ENCODE measurements around the gene GDF15.

GDF15 gene

DNA sequence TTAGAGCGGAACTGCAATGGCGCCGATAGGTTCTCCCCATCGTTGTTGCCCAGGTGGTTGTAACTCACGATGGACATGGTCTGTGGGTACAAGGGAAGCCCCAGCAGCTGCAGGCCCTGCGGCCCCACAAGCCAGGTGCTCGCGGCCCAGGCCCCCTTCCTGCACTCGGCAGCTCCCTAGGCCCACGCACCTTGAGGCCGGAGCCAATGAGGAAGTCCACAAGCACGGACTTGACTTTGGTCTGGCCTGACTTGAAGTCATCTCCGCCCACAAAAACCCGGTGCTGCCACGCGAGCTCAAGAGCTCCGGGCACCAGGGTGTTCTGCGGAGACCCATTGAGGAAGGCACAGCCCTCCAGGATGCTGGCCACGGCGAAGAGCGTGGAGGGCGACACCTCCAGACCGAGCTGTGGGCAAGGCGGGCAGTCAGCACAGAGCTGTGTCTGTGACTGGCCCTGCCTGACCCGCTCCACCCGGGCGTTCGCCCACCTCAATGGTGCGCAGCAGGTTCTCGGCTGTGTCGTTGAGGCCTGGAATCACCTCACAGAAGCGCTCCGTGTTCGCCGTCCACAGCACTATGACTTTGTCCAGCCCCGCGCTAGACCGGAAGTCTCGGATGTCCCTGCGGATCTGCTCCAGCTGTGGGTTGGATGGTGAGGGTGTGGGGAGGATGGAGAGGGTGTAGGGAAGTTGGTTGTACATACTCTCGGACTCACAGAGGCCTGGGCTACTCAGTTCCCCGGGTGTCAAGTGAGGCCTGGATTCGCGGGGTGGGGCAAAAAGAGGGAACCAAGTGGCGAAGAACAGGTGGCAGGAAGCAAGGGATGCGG lies 50.1 kb downstream of the GDF15 start:
- DNase-seq (ENCODE audit: low read depth, low spot score) = no peak
- peak overlapping the region; percentile 54; the same call in 1 of the 2 replicates for H3K4me3 ChIP-seq (ENCODE audit: low read length)

DNA sequence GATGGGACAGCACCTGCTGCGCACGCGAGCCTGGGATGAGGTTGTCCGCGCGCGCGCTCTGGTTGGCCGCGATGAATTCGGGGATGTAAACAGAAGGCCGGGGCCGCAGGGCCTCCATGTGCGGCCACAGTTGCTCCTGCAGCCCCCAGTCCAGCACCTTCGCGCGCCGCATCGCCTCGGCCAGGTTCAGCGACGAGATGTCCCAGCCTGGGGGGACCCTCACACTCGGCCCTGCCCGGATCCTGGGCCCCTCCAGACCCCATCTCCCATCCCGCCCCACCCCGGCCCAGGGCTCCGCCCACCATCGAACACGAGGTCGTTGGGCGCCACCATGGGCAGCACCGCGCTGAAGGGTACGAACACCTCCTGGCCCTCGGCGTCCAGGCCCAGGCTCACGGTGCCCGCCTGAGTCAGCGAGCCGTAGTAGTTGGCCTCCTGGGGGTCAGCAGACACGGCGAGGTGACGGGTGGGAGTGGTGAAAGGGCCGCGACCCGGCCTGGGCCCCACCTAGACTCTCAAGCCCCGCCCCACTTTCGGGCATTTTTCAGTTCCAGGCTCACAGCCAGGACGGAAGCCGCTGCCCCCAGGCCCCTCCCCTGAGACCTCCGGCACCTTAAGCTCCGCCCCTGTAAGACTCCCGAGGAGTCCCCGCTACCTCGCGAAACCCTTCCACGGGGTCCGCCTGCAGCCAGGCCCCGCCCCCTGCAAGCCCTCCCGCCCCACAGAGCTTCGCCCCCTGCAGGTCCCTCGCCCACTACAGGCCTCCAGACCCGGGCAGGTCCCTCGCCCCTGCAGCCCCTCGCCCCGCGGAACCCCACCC lies 50.9 kb downstream of the GDF15 start:
- DNase-seq (ENCODE audit: low read depth, low spot score) = peak; percentile 79
- peak overlapping the region; percentile 54 for H3K4me3 ChIP-seq (ENCODE audit: low read length)

DNA sequence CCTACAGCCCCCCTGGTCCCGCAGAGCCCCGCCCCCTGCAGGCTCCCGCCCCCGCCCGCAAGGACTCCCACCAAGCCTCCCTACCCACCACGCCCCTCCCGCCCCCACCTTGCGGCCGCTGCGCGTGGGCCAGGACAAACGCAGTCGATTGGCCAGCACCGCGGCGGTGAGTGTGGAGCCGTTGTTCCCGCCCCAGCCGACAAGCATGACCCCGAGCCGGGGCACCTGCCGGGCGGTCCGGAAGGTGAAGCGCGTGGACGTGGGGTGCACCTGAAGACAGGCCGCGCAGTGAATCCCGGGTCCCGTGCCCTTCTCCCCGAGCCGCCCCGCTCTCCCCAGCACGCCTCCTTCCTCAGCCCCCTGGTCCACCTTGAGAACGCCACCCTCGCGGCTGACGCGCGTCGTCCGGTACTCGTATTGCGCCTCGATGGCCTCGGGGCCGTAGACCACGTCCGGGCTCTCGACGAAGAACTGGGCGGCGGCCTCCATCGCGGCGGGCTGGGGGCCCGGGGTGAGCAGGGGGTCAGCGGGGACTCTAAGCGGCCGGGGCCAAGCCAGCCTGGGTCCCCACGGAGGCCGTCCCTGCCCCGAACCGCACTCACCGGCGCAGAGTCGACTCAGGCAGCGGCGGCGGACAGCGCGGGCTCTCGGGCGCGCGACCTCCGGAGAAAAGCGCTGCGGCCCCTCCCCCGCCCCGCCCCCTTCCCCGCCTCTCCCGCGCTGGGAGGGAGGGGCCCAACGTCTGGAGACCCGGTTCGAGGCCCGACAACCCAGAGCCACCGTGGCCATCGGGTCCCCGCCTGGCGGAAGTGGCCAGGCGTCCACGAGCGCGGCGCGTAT lies 51.8 kb downstream of the GDF15 start, which contains the start of gene ISYNA1:
TSS of gene ISYNA1 (minus strand) at position 643 of the 840 bp plus-strand sequence. CDS start at position 489, 154 bp downstream.
- no peak for DNase-seq (ENCODE audit: low read depth, low spot score)
- peak within 1 kb of the TSS; percentile 54 for H3K4me3 ChIP-seq (ENCODE audit: low read length)

- no peak for DNase-seq (ENCODE audit: low read depth, low spot score)
- no peak overlapping the region for H3K4me3 ChIP-seq (ENCODE audit: low read length)
Measured at GRCh38 chr19:18438331-18439024, 52.5 kb downstream of the GDF15 start.
